ENCODE data around the gene ATRIP. TPM values are rescaled to one million over a fixed set of nuclear protein-coding genes. Genes with fewer than 3 reads are reported as not detected.

The ATRIP gene
- total and polyA plus RNA-seq, 2 of the 4 experiments (the other 2 are of a cell fraction) = 6.8 to 10.8 TPM

DNA sequence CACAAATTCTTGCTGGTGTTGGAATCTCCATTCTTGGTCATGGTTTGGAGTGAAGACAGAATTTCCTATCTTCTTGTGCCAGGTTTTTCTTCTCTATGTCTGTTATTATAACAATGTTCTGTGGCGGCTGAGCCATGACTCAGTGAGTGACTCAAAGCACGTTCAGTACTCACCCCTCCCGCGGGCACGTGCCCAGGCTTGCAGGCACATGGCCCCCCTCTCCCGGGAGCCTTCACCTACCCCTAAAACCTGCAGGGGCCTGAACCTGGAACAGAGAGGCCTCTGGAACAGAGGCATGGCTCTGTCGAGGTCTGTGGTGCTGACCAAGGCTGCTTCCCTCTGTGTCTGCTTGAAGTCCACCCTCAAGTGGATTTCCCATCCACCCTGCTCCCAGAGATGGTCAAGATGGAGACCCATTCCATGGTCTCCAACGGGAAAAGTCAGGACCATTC is 44.2 kb upstream of the ATRIP start (continued):
- no peak for TF ChIP-seq NFE2L2 (IDR thresholded peaks at IDR 0.05; ENCODE audit: low read depth, low read length)

DNA sequence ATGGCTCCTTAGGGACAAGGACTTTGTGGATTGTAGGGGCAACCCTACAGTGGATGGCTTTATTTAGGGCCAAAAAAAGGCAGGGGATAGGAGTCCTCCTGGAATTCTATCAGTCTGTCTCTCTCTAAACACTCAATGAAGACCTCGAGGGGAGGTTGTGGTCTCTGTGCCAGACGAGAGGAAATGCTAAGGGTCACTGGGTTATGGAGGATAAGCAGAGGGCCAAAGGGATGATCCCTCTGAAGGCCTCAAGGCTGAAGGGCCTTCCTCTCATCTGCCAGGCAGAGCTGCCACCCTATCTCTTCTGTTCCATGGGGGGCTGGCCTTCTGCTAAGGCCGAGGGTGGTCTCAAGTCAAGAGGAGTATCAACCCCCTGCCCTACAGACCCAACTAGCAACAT is 43.6 kb upstream of the ATRIP start:
- Histone ChIP-seq H3K56ac (ENCODE audit: extremely low read depth, insufficient read depth, low read length) (no peak overlapping the region), H3K9me3 (ENCODE audit: control insufficient read depth, insufficient read depth, low read length) (no peaks in the 10 kb centered on the region), H3K9me1 (ENCODE audit: insufficient read depth, low read length) (peaks cover 7% of the 10 kb centered on the region; the same call in 1 of the 2 replicates), H3K14ac (replicated peaks; ENCODE audit: low read depth, low read length) (peak overlapping the region; percentile 70), H3K36me3 (ENCODE audit: control insufficient read depth, insufficient read depth, low read length) (peaks cover 33% of the 10 kb centered on the region; the same call in 1 of the 2 replicates), H3K4me1 (ENCODE audit: control insufficient read depth, insufficient read depth, low read length) (peaks cover 7% of the 10 kb centered on the region), H4K8ac (ENCODE audit: low read depth in 2 of 2, low read length in 2 of 2) (peak overlapping the region; percentile 67 to 86), H3K23ac (ENCODE audit: low read depth, low read length) (0 out of 2 replicates have a peak overlapping the region, but pooled peaks have one; percentile 22), H3K4me2 (ENCODE audit: low read depth, low read length) (no peak overlapping the region), H3K27ac (ENCODE audit: insufficient read depth, low read length) (peak overlapping the region; percentile 75), H2BK20ac (ENCODE audit: low read depth, low read length) (peak overlapping the region; percentile 97), H3K27me3 (ENCODE audit: control insufficient read depth, insufficient read depth, low read length) (no peaks in the 10 kb centered on the region; the same call in 1 of the 2 replicates), H2AK9ac (replicated peaks; ENCODE audit: low read depth, low read length, poor library complexity) (peak overlapping the region; percentile 81), H3K18ac (ENCODE audit: low read depth, low read length) (peak overlapping the region; percentile 84), H4K91ac (ENCODE audit: insufficient read depth, low read depth, low read length) (peak overlapping the region; percentile 79), H3K79me1 (ENCODE audit: low read depth in 1 of 2, low read length in 2 of 2) (no peaks in the 10 kb centered on the region), H3K4me3 (ENCODE audit: insufficient read depth, low read depth, low read length) (no peak overlapping the region), H4K20me1 (ENCODE audit: insufficient read depth, low read length) (no peaks in the 10 kb centered on the region), H4K5ac (ENCODE audit: low read depth, low read length) (peak overlapping the region; percentile 65), H3K9ac (ENCODE audit: low read depth, low read length) (no peak overlapping the region), H2AK5ac (ENCODE audit: low read depth, low read length) (peak overlapping the region; percentile 93), H2BK120ac (ENCODE audit: low read depth, low read length) (peak overlapping the region; percentile 96), H3K4ac (ENCODE audit: low read depth, low read length) (peak overlapping the region; percentile 91), H2BK15ac (ENCODE audit: low read depth, low read length) (peak overlapping the region; percentile 73; the same call in 2 of the 3 replicates), H2AFZ (replicated peaks; ENCODE audit: low read length, poor library complexity) (peak overlapping the region; percentile 76), H2BK5ac (ENCODE audit: low read depth, low read length, poor library complexity, severe bottlenecking) (peak overlapping the region; percentile 71)
- dilution Hi-C loops (cut with HindIII; ENCODE audit: low sequenced_read_pairs, unreplicated experiment) = no loop called here
- ATAC-seq (ENCODE audit: low read depth) (no peak), DNase-seq (no peak)
- ChIA-PET POLR2A (ENCODE audit: unreplicated experiment) (no interaction called here), CTCF (interaction anchor here (4.8 kb wide), 1 partner anchor 33 kb away, joined by 65 read pairs; no protein-coding TSS in a partner anchor)
- no CpG with 5 or more reads among the region's 3 CpGs for WGBS, 2 experiments (ENCODE audit: extremely low coverage in 2 of 2, insufficient read length in 1 of 2)
- no TSS peak for BruUV-seq (replicated peaks)
- no peak for TF ChIP-seq NFE2L2 (IDR thresholded peaks at IDR 0.05; ENCODE audit: low read depth, low read length)
- TF ChIP-seq MXI1 (IDR thresholded peaks at IDR 0.05; ENCODE audit: borderline replicate concordance, low read depth, low read length) = no peak
- in situ Hi-C loops (cut with MboI; ENCODE audit: low sequenced_read_pairs) = loop anchor here (5.0 kb wide), 1 partner anchor 34 kb away; no protein-coding TSS in a partner anchor
- intact Hi-C loops (cut with micrococcal nuclease) = loop anchor here (1.0 kb wide), 1 partner anchor 33 kb away; no protein-coding TSS in a partner anchor

All from IMR-90 (cell line).